ENCODE measurements around the gene RBM5.

The RBM5 gene

GRCh38 chr3:50153782-50154475 lies 65.2 kb downstream of the RBM5 start:
- no peak for DNase-seq (ENCODE audit: extremely low spot score)
- ChIA-PET POLR2A (interaction anchor here (0.7 to 2.2 kb wide), 3 partner anchors 28 to 32 kb away, joined by 3 to 8 read pairs (median 4); no protein-coding TSS in a partner anchor), CTCF (interaction anchor here (0.7 to 1.7 kb wide), 3 partner anchors 31 to 351 kb away, joined by 3 to 5 read pairs (median 3); no protein-coding TSS in a partner anchor)
- TF ChIP-seq, protein P1, sequence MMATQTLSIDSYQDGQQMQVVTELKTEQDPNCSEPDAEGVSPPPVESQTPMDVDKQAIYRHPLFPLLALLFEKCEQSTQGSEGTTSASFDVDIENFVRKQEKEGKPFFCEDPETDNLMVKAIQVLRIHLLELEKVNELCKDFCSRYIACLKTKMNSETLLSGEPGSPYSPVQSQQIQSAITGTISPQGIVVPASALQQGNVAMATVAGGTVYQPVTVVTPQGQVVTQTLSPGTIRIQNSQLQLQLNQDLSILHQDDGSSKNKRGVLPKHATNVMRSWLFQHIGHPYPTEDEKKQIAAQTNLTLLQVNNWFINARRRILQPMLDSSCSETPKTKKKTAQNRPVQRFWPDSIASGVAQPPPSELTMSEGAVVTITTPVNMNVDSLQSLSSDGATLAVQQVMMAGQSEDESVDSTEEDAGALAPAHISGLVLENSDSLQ (IDR thresholded peaks at IDR 0.05) = no peak
- no peak for TF ChIP-seq FOXM1 (IDR thresholded peaks at IDR 0.05; ENCODE audit: borderline replicate concordance)
- TF ChIP-seq ZNF384 (IDR thresholded peaks at IDR 0.05) = no peak
- TF ChIP-seq LEF1 (IDR thresholded peaks at IDR 0.05; ENCODE audit: borderline replicate concordance) = no peak
- TF ChIP-seq L3MBTL2 (conservative IDR thresholded peaks at IDR 0.05) = no peak
- TF ChIP-seq FOXK2 (IDR thresholded peaks at IDR 0.05) = no peak
- no peak for TF ChIP-seq ARNT (IDR thresholded peaks at IDR 0.05)
- TF ChIP-seq HDGF (IDR thresholded peaks at IDR 0.05; ENCODE audit: borderline replicate concordance) = no peak
- TF ChIP-seq FOXA1 (IDR thresholded peaks at IDR 0.05) = no peak

DNA sequence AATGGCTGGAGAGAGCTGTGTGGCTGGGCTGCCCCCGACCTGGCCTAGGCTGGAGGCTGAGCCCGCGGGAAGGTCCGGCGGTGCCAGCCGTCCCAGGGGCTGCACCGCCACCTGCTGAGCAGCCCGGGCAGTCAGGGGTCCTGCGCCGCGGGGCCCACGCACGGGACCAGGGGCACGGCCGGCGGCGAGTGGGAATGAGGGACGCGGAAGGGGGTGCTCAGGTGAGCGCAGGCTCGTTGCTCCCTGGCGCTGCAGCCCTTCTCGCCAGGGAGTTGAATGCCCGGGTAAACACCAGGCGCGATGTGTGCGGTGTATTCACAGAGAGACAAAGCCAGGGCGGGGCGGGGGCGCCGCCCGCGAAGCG lies 65.7 kb downstream of the RBM5 start:
- TF ChIP-seq SUZ12 (IDR thresholded peaks at IDR 0.05) = no peak
- no peak for TF ChIP-seq CTBP1 (IDR thresholded peaks at IDR 0.05; ENCODE audit: borderline replicate concordance)
- TF ChIP-seq ELF4 (IDR thresholded peaks at IDR 0.05) = no peak
- no peak for TF ChIP-seq FOXK2 (IDR thresholded peaks at IDR 0.05)
- TF ChIP-seq, protein P1 (IDR thresholded peaks at IDR 0.05) = no peak
- no peak for TF ChIP-seq BHLHE40 (IDR thresholded peaks at IDR 0.05; ENCODE audit: borderline replicate concordance)
- TF ChIP-seq NFRKB (IDR thresholded peaks at IDR 0.05) = no peak
- no peak for TF ChIP-seq TARDBP (IDR thresholded peaks at IDR 0.05)
- no peak for TF ChIP-seq ARNT (IDR thresholded peaks at IDR 0.05)
- TF ChIP-seq SP1 (IDR thresholded peaks at IDR 0.05) = no peak
- TF ChIP-seq FOXM1 (IDR thresholded peaks at IDR 0.05; ENCODE audit: borderline replicate concordance) = no peak
- TF ChIP-seq LEF1 (IDR thresholded peaks at IDR 0.05; ENCODE audit: borderline replicate concordance) = no peak
- no peak for TF ChIP-seq HDGF (IDR thresholded peaks at IDR 0.05; ENCODE audit: borderline replicate concordance)
- no peak for TF ChIP-seq ZNF384 (IDR thresholded peaks at IDR 0.05)

DNA sequence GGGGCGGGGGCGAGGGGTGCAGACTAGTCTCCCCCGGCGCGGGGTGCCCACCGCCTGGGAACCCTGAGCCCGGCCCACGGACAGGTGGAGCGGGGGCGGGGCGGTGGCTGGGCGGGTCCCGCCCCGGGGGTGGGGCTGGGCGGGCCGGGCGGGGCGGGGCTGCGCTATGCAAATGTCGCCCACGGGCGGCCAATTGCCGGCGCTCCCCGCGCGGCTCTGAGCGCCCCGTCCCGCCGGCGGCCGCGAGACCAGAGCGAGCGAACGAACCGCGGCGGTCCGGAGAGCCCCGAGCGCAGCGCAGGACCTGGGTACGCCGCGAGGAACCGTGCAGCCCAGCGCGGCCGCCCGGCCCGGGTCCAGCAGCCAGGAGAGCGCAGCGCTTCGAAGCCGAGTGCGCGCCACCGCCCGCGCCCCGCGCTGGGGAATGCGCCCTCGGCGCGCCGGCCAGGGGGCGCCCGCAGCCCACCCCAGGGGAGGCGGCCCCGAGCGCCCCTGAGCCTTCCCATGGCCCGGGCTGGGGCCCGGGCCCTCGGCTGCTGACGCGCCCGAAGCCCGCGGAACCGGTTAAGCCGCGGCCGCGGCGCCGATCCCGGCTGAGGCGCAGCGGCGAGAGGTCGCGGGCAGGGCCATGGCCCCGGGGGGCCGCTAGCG lies 66.2 kb downstream of the RBM5 start, which contains the start of gene SEMA3F:
TSS of gene SEMA3F (plus strand) at position 485 of the 651 bp plus-strand sequence. CDS start 4,299 bp downstream, outside the sequence.
- peak; percentile 90 for DNase-seq (ENCODE audit: extremely low spot score)
- POLR2A ChIA-PET = interaction anchor here (0.9 to 2.2 kb wide), 2 partner anchors 30 to 33 kb away, joined by 4 to 8 read pairs; no protein-coding TSS in a partner anchor
- CTCF ChIA-PET = interaction anchor here (1.7 kb wide), 1 partner anchor 35 kb away, joined by 5 read pairs; no protein-coding TSS in a partner anchor
- TF ChIP-seq BHLHE40 (IDR thresholded peaks at IDR 0.05; ENCODE audit: borderline replicate concordance) (no peak), FOXM1 (IDR thresholded peaks at IDR 0.05; ENCODE audit: borderline replicate concordance) (0 out of 2 replicates have a peak, but pooled peaks have one; percentile 22)

More for the DNA sequence above, 65.7 kb downstream of the RBM5 start:
- CTCF ChIA-PET = interaction anchor here (1.7 kb wide), 1 partner anchor 35 kb away, joined by 5 read pairs; no protein-coding TSS in a partner anchor
- POLR2A ChIA-PET = interaction anchor here (0.9 to 2.2 kb wide), 2 partner anchors 29 to 32 kb away, joined by 4 to 8 read pairs; no protein-coding TSS in a partner anchor
- no peak for DNase-seq (ENCODE audit: extremely low spot score)

DNA sequence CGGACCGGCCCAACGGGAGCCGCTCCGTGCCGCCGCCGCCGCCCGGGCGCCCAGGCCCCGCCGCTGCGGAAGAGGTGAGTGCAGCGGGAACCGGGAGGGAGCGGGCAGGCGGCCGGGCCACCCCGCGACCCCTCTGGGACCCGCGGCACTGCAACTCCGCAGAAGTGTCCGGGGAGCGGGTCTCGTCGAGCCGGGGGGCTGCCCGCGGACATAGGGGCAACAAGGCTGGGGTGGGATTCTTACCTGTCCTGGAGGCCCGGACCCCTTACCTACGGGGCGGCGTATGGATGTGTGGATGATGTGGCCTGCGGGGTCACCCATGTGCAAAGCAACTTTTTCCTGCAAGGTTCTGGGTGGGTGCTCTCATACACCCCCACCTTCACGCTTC lies 66.8 kb downstream of the RBM5 start:
- ChIA-PET CTCF (no interaction called here), POLR2A (interaction anchor here (1.3 kb wide), 1 partner anchor 32 kb away, joined by 3 read pairs; no protein-coding TSS in a partner anchor)
- TF ChIP-seq, protein P1 (IDR thresholded peaks at IDR 0.05) = no peak
- no peak for TF ChIP-seq SP1 (IDR thresholded peaks at IDR 0.05)
- TF ChIP-seq ZNF384 (IDR thresholded peaks at IDR 0.05) = no peak
- no peak for TF ChIP-seq SUZ12 (IDR thresholded peaks at IDR 0.05)
- no peak for TF ChIP-seq TARDBP (IDR thresholded peaks at IDR 0.05)
- no peak for TF ChIP-seq FOXM1 (IDR thresholded peaks at IDR 0.05; ENCODE audit: borderline replicate concordance)
- TF ChIP-seq FOXA1 (IDR thresholded peaks at IDR 0.05) = no peak
- no peak for TF ChIP-seq HDGF (IDR thresholded peaks at IDR 0.05; ENCODE audit: borderline replicate concordance)
- DNase-seq (ENCODE audit: extremely low spot score) = no peak

GRCh38 chr3:50155891-50156290 lies 67.2 kb downstream of the RBM5 start:
- CTCF ChIA-PET = interaction anchor here (0.9 to 1.2 kb wide), 2 partner anchors 48 to 70 kb away, joined by 3 to 4 read pairs; no protein-coding TSS in a partner anchor
- no peak for TF ChIP-seq CTBP1 (IDR thresholded peaks at IDR 0.05; ENCODE audit: borderline replicate concordance)
- no peak for TF ChIP-seq FOXM1 (IDR thresholded peaks at IDR 0.05; ENCODE audit: borderline replicate concordance)
- TF ChIP-seq SP1 (IDR thresholded peaks at IDR 0.05) = no peak
- no peak for TF ChIP-seq TARDBP (IDR thresholded peaks at IDR 0.05)
- TF ChIP-seq, protein P1 (IDR thresholded peaks at IDR 0.05) = no peak
- POLR2A ChIA-PET = interaction anchor here (1.3 kb wide), 1 partner anchor 32 kb away, joined by 3 read pairs; no protein-coding TSS in a partner anchor
- no peak for DNase-seq (ENCODE audit: extremely low spot score)

Measured in HEK293T (cell line).